NCI-H2196 treated with DMSO at 0.1 percent for 48 hours (cell line): ENCODE results near the gene PTCH1.

Source experiments
- DNase-seq: peaks from one replicate; lab custom pipeline; 2025; ENCODE audit not compliant: unreplicated experiment; lab: John Stamatoyannopoulos, UW

Gene PTCH1

DNA sequence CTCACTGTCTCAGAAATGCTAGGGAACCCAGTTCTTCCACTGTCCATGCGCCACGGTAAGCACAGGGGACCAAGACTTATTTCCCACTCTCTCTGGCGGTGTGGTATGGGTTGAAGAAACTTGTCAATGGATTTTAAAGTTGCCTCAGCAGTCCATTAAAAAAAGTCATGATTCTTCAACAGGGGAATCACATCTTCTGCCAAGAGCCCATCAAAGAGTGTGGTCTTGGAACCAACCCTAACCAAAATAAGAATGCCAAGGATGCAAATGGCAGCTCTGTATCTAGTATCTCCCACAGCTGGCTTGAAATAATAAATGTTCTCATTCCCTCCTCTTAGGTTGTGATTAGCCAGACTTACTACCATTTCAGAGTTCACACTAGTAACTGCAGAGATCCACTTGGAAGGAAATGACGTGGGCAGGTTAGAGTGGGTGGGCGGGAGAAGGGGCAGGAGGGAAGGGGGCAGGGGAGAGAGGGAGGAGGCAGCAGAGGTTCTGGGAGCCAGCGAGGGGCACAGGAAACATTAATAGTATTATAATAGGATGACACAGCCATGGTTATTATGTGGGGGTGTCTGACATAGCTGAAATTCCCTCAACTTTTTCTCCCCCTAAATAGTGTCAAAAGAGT is 17.6 kb downstream of the PTCH1 start:
- no peak for DNase-seq

GRCh38 chr9:95498641-95499040 is 18.1 kb downstream of the PTCH1 start:
- no peak for DNase-seq

DNA sequence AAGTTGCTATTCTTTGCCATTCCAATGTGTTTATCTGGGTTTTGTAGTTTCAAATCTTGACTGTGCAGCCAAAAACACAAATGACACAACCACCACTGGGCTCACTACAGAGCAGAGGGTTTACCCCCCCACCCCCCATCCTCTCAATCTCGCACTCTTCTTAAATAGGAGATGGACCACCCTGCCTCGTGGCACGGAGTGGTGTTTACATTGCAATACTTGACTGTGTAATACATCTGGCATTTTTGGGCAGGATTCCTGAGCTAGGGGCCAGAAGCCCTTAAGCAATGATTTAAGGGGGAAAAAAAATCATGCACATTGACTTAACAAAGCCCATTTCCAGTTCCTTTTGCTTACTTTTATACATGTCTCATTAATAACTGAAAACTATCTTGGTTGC is 19.0 kb downstream of the PTCH1 start:
- no peak for DNase-seq

DNA sequence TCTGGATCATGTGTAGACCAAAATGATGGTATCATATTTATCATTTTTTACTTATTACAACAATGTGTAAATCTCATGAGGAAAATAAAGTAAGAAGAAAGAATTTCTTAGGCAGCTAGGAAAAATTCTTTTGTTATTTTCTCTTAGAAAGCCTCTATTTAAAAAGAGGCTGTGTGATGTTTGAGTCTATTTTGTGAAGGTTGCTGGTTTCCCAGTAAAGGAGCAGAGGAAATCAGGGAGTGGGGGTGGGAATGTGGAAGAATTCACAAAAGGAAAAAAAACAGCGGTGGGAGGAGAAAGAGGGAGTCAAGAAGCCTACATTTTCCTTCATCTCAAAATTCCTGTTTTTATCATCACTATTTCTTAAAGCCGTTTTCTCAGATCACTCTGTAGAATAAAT is 20.1 kb downstream of the PTCH1 start:
- no peak for DNase-seq

- no peak for DNase-seq
These were observed 20.8 kb downstream of the PTCH1 start for GRCh38 chr9:95495961-95496360.

- DNase-seq: no peak
These were observed 21.2 kb downstream of the PTCH1 start for GRCh38 chr9:95495529-95495928.

- peak; percentile 81 for DNase-seq
These were observed 22.1 kb downstream of the PTCH1 start for GRCh38 chr9:95494416-95495371.

GRCh38 chr9:95494022-95494415 is 22.8 kb downstream of the PTCH1 start:
- DNase-seq: peak; percentile 90

- DNase-seq: no peak
These were observed 23.4 kb downstream of the PTCH1 start for GRCh38 chr9:95493402-95493801.

DNA sequence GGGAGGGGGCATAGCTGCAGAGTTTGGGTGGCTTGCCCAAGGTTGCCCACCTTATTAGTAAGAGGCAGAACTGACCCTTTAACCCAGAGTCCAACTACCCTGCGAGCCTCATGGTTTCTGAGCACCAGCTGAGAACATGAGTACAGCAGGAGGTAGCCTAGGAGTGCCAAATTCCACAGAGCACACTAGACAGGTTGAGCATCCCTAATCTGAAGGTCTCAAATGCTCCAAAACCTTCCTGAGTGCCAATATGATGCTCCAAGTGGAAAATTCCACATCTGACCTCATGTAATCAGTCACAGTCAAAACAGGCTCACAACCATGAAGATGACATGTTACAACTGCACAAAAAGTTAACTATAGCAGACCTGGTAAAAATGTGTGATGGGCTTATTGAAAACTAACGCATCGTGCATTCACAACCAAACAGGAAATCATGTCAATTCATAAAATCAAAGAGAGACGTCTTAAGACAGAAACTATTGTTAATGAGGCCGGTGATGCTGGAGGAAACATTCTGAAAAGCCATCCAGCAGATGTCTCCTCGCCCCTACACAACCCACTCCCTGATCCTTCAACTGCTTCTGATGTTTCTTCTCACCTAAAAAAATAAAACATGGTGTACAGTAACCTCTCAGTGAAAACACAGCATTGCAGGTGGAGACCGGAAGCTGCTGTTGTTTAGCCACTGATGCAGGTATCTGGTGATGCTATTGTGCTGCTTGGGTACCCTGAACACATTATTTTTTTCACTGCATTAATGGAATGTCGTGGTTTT is 25.0 kb downstream of the PTCH1 start:
- DNase-seq: no peak

- no peak for DNase-seq
These were observed 27.8 kb downstream of the PTCH1 start for GRCh38 chr9:95488954-95489353.

DNA sequence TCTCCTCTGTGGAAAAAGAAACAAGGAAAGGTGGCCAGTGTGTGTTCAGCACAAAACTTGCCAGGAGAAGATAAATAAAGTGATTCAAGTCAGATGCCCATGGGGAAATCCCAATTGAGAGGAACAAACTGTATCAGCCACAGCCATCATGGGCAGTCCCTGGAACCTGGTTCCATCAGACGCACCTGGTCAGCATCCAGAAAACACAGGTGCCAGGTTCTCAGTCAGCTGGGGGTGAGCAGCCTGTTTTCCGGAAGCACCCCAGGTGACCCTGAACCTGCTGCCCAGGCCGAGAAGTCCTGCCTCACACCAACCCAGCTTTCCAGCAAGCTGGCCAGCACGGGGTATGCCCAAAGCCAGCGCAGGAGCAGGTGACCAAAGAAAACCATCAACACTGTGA is 30.5 kb downstream of the PTCH1 start:
- DNase-seq: peak; percentile 23

GRCh38 chr9:95484225-95484624 is 32.5 kb downstream of the PTCH1 start:
- no peak for DNase-seq

- no peak for DNase-seq
These were observed 33.3 kb downstream of the PTCH1 start for GRCh38 chr9:95483431-95483830.

GRCh38 chr9:95482621-95483020 is 34.1 kb downstream of the PTCH1 start:
- DNase-seq: no peak

DNA sequence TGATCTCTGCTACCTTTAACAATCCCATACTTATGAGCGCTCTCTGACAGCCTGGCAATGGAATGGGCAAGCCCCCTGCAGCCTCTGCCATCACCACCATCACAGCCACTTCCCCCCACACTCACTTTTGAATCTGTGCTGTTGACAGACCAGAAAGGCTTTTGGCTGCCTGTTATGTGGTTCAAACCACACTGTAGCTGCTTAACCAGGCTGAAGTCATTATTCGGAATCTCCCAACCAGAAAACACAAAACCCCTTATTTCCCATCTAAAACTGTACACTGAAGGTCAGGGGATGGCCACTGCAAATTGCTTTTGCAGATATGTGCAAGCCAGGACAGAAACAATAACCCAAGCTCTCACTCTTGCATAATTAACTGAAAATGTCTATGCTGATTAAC is 35.8 kb downstream of the PTCH1 start:
- DNase-seq: no peak

DNA sequence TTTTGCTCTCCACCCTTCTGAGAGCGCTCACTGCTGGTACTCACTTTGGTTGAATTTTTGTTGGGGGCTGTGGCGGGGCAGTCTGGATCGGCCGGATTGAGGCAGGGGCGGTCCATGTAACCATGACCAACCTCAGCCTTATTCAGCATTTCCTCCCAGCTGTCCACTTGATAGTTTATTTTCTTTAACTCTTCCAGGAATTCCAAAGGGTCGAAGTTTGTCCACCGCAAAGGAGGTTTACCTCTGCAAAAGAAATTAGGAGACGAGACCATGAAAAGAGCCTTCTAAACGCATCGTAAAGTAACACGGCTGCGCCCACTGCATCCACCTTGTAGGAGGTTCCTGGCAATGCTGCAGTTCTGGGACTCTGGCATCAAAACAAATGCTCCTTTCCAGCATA is 36.4 kb downstream of the PTCH1 start:
- no peak for DNase-seq

DNA sequence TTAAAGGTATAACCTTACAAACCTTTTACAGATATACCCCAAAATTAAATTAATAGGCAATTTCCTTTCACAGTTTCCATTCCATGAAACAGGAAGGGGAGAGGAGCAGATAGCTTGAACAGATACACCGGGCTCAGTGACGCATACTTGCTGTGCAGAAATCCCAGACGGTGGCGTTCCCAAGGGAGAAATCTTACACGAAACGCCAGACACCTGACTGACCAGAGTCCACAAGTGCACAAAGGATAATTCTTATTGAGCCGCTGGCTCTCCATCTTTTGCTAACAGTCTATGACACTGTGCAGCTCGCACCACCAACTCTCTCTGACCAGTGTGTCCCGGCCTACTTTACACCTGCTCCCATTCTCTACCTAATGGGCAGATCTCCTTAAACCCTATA is 37.4 kb downstream of the PTCH1 start:
- DNase-seq: no peak

GRCh38 chr9:95478335-95478734 is 38.4 kb downstream of the PTCH1 start:
- DNase-seq: no peak

- DNase-seq: no peak
These were observed 38.9 kb downstream of the PTCH1 start for GRCh38 chr9:95477885-95478284.

- DNase-seq: no peak
These were observed 39.3 kb downstream of the PTCH1 start for GRCh38 chr9:95477441-95477840.

- no peak for DNase-seq
These were observed 48.0 kb downstream of the PTCH1 start for GRCh38 chr9:95468791-95469190.
